Suprapubic skin (tissue), 4 donors: ENCODE measurements around the gene CYB561. TPM values are rescaled to one million over a fixed set of nuclear protein-coding genes. Genes with fewer than 3 reads are reported as not detected.

Experiments
- DNase-seq, 2 donors: peaks; one replicate each; pipeline ENCODE4 v3.0.0-alpha.2; 2019; ENCODE audit warnings: low spot score in 2 of 2
- H3K27ac ChIP-seq: fragments of 200-600 bp; sonication (generic); one replicate; pipeline ENCODE4 v1.5.1; 2019
- H3K27me3 ChIP-seq: fragments of 200-600 bp; sonication (generic); one replicate; pipeline ENCODE4 v1.5.1; 2019
- H3K36me3 ChIP-seq: fragments of 200-600 bp; sonication (generic); one replicate; pipeline ENCODE4 v1.5.1; 2019
- H3K4me1 ChIP-seq: fragments of 200-600 bp; sonication (generic); one replicate; pipeline ENCODE4 v1.5.1; 2019
- H3K4me3 ChIP-seq: fragments of 200-600 bp; sonication (generic); one replicate; pipeline ENCODE4 v1.5.1; 2019; ENCODE audit warnings: mild to moderate bottlenecking
- H3K9me3 ChIP-seq: fragments of 200-600 bp; sonication (generic); one replicate; pipeline ENCODE4 v1.5.1; 2019
- CTCF ChIP-seq, 2 donors: fragments of 200-600 bp in 1 of 2; fragments of 450-650 bp in 1 of 2; sonication (generic) in 1 of 2; IDR thresholded peaks; one replicate each; pipeline ENCODE4 v1.5.1; 2016 to 2019; ENCODE audit warnings: antibody characterized with exemption in 2 of 2, mild to moderate bottlenecking in 1 of 2, moderate library complexity in 1 of 2
- EP300 ChIP-seq: sonication (generic); formaldehyde crosslinking; IDR thresholded peaks from one replicate; pipeline ENCODE4 v1.6.1; 2017; ENCODE audit warnings: antibody characterized with exemption
- POLR2A ChIP-seq, 2 donors: fragments of 450-650 bp; IDR thresholded peaks; one replicate each; pipeline ENCODE4 v1.6.1; 2017; ENCODE audit warnings: antibody characterized with exemption in 2 of 2, mild to moderate bottlenecking in 2 of 2, moderate library complexity in 2 of 2
- POLR2AphosphoS5 ChIP-seq, 3 donors: sonication (generic); formaldehyde crosslinking; IDR thresholded peaks; one replicate each; pipeline ENCODE4 v1.6.1; 2017; ENCODE audit warnings: antibody characterized with exemption in 3 of 3
- WGBS: methylation state at CpG from one replicate; pipeline ENCODE4 v1.1.5; 2018; 5-methylcytosine and 5-hydroxymethylcytosine counted together
- total RNA-seq, 4 donors: library from RNA; depleted of rRNA; stranded (reverse); fragments of >200 nt; gene quantifications; one replicate each; pipeline ENCODE4 v1.1.0, GENCODE V29; 2016

CYB561 gene
- total RNA-seq, 4 donors from 2014 or later: 36.9 to 87.9 (median 56.4) TPM

- TF ChIP-seq POLR2A (IDR thresholded peaks at IDR 0.05) (no peak), POLR2AphosphoS5 (IDR thresholded peaks at IDR 0.05) (no peak), CTCF (IDR thresholded peaks at IDR 0.05) (no peak), EP300 (no peak)
- H3K27me3 ChIP-seq: peaks cover 7% of the 10 kb centered on the region
- DNase-seq: peak in 1 of 2 donors; percentile 39
- H3K36me3 ChIP-seq: peaks cover 4% of the 10 kb centered on the region
- 92% methylated on average over 13 of the region's 16 CpGs for WGBS
- H3K4me3 ChIP-seq: no peak overlapping the region
- H3K4me1 ChIP-seq: peaks cover 16% of the 10 kb centered on the region
- no peaks in the 10 kb centered on the region for H3K9me3 ChIP-seq
- no peak overlapping the region for H3K27ac ChIP-seq
Observed at GRCh38 chr17:63482509-63482908, 36.4 kb upstream of the CYB561 start.

GRCh38 chr17:63481488-63481870 lies 35.4 kb upstream of the CYB561 start:
- peaks cover 15% of the 10 kb centered on the region for H3K27me3 ChIP-seq
- TF ChIP-seq POLR2A (IDR thresholded peaks at IDR 0.05): no peak
- TF ChIP-seq EP300: no peak
- TF ChIP-seq CTCF (IDR thresholded peaks at IDR 0.05): no peak
- TF ChIP-seq POLR2AphosphoS5 (IDR thresholded peaks at IDR 0.05): no peak
- peaks cover 4% of the 10 kb centered on the region for H3K36me3 ChIP-seq
- no peak overlapping the region for H3K27ac ChIP-seq
- DNase-seq: no peak
- no peaks in the 10 kb centered on the region for H3K9me3 ChIP-seq
- peaks cover 27% of the 10 kb centered on the region for H3K4me1 ChIP-seq
- no peak overlapping the region for H3K4me3 ChIP-seq
- 71% methylated on average over 4 of the region's 16 CpGs for WGBS

- no peak for DNase-seq
- WGBS: 60% methylated on average over 8 of the region's 11 CpGs
- H3K27me3 ChIP-seq: peaks cover 18% of the 10 kb centered on the region
- peaks cover 4% of the 10 kb centered on the region for H3K36me3 ChIP-seq
- H3K27ac ChIP-seq: no peak overlapping the region
- H3K9me3 ChIP-seq: no peaks in the 10 kb centered on the region
- H3K4me1 ChIP-seq: peaks cover 32% of the 10 kb centered on the region
- TF ChIP-seq POLR2A (IDR thresholded peaks at IDR 0.05) (no peak), CTCF (IDR thresholded peaks at IDR 0.05) (no peak)
- no peak overlapping the region for H3K4me3 ChIP-seq
Observed at GRCh38 chr17:63480826-63481487, 34.9 kb upstream of the CYB561 start.

GRCh38 chr17:63480192-63480784 lies 34.2 kb upstream of the CYB561 start:
- WGBS: 88% methylated on average over 17 of the region's 21 CpGs
- no peak for DNase-seq
- Histone ChIP-seq H3K4me3 (no peak overlapping the region), H3K36me3 (peaks cover 4% of the 10 kb centered on the region), H3K9me3 (no peaks in the 10 kb centered on the region), H3K4me1 (peaks cover 33% of the 10 kb centered on the region), H3K27me3 (peaks cover 22% of the 10 kb centered on the region), H3K27ac (no peak overlapping the region)
- TF ChIP-seq POLR2AphosphoS5 (IDR thresholded peaks at IDR 0.05): no peak

GRCh38 chr17:63479495-63480184 lies 33.5 kb upstream of the CYB561 start:
- peaks cover 4% of the 10 kb centered on the region for H3K36me3 ChIP-seq
- H3K4me1 ChIP-seq: peaks cover 33% of the 10 kb centered on the region
- H3K4me3 ChIP-seq: no peak overlapping the region
- no peak overlapping the region for H3K27ac ChIP-seq
- 74% methylated on average over 8 of the region's 17 CpGs for WGBS
- peak in 1 of 2 donors; percentile 49 for DNase-seq
- TF ChIP-seq EP300 (no peak), POLR2A (IDR thresholded peaks at IDR 0.05) (no peak), POLR2AphosphoS5 (IDR thresholded peaks at IDR 0.05) (no peak), CTCF (IDR thresholded peaks at IDR 0.05) (no peak)
- H3K9me3 ChIP-seq: no peaks in the 10 kb centered on the region
- H3K27me3 ChIP-seq: peaks cover 22% of the 10 kb centered on the region
